DOHH2 (cell line): ENCODE results near the gene ELAVL3.

ENCODE experiments used
- H3F3A ChIP-seq: fragments of 200-600 bp; sonication (generic), shearing (Covaris generic); 2 replicates; pipeline ENCODE4 v1.6.0; 2016; ENCODE audit warnings: antibody characterized with exemption, mild to moderate bottlenecking; ENCODE audit not compliant: control insufficient read depth, insufficient read depth
- H3K27ac ChIP-seq: fragments of 200-600 bp; sonication (generic); 2 replicates; pipeline ENCODE4 v1.5.1; 2014; ENCODE audit warnings: low read depth, mild to moderate bottlenecking, low read length, moderate library complexity
- H3K27me3 ChIP-seq: fragments of 200-600 bp; sonication (generic); 2 replicates; pipeline ENCODE4 v1.6.1; 2014; ENCODE audit warnings: mild to moderate bottlenecking, low read length, mixed read lengths; ENCODE audit not compliant: control insufficient read depth
- H3K36me3 ChIP-seq: fragments of 200-600 bp; sonication (generic); 2 replicates; pipeline ENCODE4 v1.6.1; 2014; ENCODE audit warnings: mild to moderate bottlenecking, low read length, moderate library complexity, mixed read lengths; ENCODE audit not compliant: control insufficient read depth
- H3K4me1 ChIP-seq: fragments of 200-600 bp; sonication (generic); 2 replicates; pipeline ENCODE4 v1.6.1; 2014; ENCODE audit warnings: mild to moderate bottlenecking, low read length, mixed read lengths; ENCODE audit not compliant: control insufficient read depth
- H3K4me2 ChIP-seq: fragments of 200-600 bp; sonication (generic); 2 replicates; pipeline ENCODE4 v1.6.0; 2014; ENCODE audit warnings: mild to moderate bottlenecking, low read length, moderate library complexity
- H3K4me3 ChIP-seq: fragments of 200-600 bp; sonication (generic); 2 replicates; pipeline ENCODE4 v1.5.1; 2014; ENCODE audit warnings: mild to moderate bottlenecking, low read length, mixed read lengths
- H3K79me2 ChIP-seq: fragments of 200-600 bp; sonication (generic); 2 replicates; pipeline ENCODE4 v1.6.1; 2014; ENCODE audit warnings: mild to moderate bottlenecking, low read length, mixed read lengths; ENCODE audit not compliant: control insufficient read depth
- H3K9me2 ChIP-seq: fragments of 200-600 bp; sonication (generic); replicated peaks from 2 replicates; pipeline ENCODE4 v1.6.1; 2014; ENCODE audit warnings: mild to moderate bottlenecking, low read length, mixed read lengths; ENCODE audit not compliant: control insufficient read depth
- H3K9me3 ChIP-seq: fragments of 200-600 bp; sonication (generic); 2 replicates; pipeline ENCODE4 v1.6.1; 2014; ENCODE audit warnings: antibody characterized with exemption, low read length, mixed read lengths; ENCODE audit not compliant: control insufficient read depth, insufficient read depth
- H4K20me1 ChIP-seq: fragments of 200-600 bp; sonication (generic); 2 replicates; pipeline ENCODE4 v1.6.0; 2014; ENCODE audit warnings: low read depth, mild to moderate bottlenecking, antibody characterized with exemption, low read length, moderate library complexity; ENCODE audit not compliant: control insufficient read depth, insufficient read depth
- EZH2phosphoT487 ChIP-seq: fragments of 200-600 bp; sonication (generic); IDR thresholded peaks from 2 replicates; pipeline ENCODE4 v1.6.1; 2017; ENCODE audit warnings: borderline replicate concordance, mild to moderate bottlenecking, antibody characterized with exemption, low read length, moderate library complexity, mixed read lengths
- TF ChIP-seq, protein P1 (sequence below): fragments of 200-600 bp; sonication (generic); IDR thresholded peaks from one replicate; pipeline ENCODE4 v1.5.1; 2014; ENCODE audit warnings: antibody characterized with exemption, mild to moderate bottlenecking, low read depth, low read length; ENCODE audit not compliant: poor library complexity, severe bottlenecking

Gene ELAVL3

DNA sequence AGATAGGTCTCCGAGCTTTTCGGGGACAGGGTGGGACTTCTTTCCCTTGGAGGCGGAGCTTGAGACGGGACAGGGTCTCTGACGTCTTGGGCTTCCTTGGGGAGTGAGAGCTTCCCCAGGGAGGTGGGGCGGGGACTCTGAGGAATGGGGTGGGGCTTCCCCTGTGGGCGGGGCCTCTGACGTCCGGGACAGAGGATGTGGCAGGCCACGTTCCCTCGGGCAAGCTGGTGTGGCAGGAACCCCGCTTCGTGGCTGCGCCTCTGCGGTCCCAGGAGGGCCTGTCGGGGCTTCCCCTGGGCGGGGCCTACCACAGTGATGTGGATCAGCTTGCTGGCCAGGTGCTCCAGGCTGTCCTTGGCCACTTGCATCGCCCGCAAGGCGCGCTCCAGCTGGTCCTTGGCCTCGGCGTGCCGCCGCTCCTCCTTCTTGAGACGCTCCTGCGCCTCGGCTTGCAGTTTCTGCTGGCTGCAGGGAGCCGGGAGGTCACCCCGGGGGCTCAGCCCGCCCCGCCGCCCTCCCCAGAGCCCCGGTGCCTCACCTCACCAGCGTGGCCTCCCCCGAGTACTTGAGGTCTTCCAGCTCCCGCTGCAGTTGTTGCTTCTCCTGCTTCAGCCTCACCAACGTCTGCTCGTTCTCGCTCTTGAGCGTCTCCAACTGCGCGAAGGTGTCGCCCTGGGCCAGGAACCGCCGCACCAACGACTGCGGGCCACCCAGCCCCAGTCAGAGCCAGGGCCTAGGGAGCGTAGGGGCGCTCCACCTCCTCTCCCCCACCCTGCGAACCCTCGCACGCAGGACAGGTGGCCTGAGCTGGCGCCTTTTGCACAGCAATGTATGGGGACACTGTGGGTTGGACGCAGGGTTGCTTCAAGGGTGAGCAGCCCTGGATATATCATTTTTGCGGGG lies 58.4 kb downstream of the ELAVL3 start:
- Histone ChIP-seq H3K36me3 (no peaks in the 10 kb centered on the region), H3K27ac (no peak overlapping the region), H3F3A (peaks cover 6% of the 10 kb centered on the region), H3K4me2 (peak overlapping the region; percentile 48), H3K4me1 (peaks cover 46% of the 10 kb centered on the region), H3K9me3 (no peaks in the 10 kb centered on the region), H3K4me3 (peak overlapping the region; percentile 48), H3K27me3 (peaks cover 49% of the 10 kb centered on the region), H3K9me2 (no peaks in the 10 kb centered on the region), H3K79me2 (no peaks in the 10 kb centered on the region), H4K20me1 (no peaks in the 10 kb centered on the region)
- TF ChIP-seq, protein P1, sequence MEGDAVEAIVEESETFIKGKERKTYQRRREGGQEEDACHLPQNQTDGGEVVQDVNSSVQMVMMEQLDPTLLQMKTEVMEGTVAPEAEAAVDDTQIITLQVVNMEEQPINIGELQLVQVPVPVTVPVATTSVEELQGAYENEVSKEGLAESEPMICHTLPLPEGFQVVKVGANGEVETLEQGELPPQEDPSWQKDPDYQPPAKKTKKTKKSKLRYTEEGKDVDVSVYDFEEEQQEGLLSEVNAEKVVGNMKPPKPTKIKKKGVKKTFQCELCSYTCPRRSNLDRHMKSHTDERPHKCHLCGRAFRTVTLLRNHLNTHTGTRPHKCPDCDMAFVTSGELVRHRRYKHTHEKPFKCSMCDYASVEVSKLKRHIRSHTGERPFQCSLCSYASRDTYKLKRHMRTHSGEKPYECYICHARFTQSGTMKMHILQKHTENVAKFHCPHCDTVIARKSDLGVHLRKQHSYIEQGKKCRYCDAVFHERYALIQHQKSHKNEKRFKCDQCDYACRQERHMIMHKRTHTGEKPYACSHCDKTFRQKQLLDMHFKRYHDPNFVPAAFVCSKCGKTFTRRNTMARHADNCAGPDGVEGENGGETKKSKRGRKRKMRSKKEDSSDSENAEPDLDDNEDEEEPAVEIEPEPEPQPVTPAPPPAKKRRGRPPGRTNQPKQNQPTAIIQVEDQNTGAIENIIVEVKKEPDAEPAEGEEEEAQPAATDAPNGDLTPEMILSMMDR = no peak
- TF ChIP-seq EZH2phosphoT487 = no peak

- Histone ChIP-seq H4K20me1 (no peaks in the 10 kb centered on the region), H3K4me1 (peaks cover 46% of the 10 kb centered on the region), H3K9me2 (no peaks in the 10 kb centered on the region), H3K27ac (no peak overlapping the region), H3K27me3 (peaks cover 49% of the 10 kb centered on the region), H3K79me2 (no peaks in the 10 kb centered on the region), H3K4me2 (peak overlapping the region; percentile 48), H3K9me3 (no peaks in the 10 kb centered on the region), H3K4me3 (peak overlapping the region; percentile 48), H3K36me3 (no peaks in the 10 kb centered on the region), H3F3A (peaks cover 6% of the 10 kb centered on the region)
- TF ChIP-seq, protein P1 = no peak
- TF ChIP-seq EZH2phosphoT487 = no peak
Observed at GRCh38 chr19:11421371-11422098, 59.3 kb downstream of the ELAVL3 start.

DNA sequence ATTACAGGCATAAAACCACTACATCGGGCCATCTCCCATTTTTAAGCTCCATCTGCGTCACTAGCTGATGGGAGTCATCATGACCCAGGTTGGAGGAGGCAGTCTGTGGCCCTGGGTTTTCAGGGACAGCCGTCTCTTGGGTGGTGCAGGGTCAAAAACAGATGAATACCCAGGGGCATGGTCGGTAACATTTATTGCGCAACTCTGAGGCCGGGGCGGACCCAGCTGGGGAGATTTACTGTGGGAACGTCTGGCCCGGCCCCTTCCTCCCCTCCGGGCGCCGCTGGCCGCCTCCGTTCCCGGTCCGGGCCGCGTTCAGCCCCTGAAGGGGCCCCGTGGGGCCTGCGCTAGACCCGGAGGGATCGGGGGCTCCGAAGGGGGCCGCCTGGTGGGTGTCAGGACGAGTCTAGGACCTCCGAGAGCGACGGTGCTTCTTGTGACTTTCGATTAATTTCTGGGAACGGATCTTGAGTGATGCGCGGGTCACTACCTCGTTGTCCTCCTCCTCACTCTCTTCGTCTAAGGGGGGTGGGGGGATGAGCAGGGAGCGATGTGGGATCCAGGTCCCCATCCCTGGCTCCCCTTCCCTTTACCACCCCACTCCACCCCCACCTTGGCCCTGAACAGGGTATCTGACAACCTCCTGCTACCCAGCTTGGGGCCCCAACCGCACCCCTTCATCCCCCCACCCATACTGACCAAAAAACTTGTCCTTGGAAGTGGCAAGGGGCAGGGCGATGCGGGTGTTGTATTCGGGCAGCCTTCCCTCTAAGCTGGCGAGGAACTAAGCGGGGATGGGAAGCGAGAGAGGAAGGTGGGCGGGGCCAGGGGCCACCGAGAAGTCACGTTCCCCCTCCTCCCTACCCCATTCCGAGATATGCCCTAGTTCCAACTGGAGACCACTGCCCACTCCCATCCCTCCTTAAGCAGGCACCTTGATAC lies 60.1 kb downstream of the ELAVL3 start:
- H3F3A ChIP-seq = peaks cover 6% of the 10 kb centered on the region
- H3K27me3 ChIP-seq = peaks cover 49% of the 10 kb centered on the region

More for the DNA sequence above, 60.1 kb downstream of the ELAVL3 start:
- H3K36me3 ChIP-seq = no peaks in the 10 kb centered on the region
- no peaks in the 10 kb centered on the region for H4K20me1 ChIP-seq
- H3K4me1 ChIP-seq = peaks cover 46% of the 10 kb centered on the region
- H3K27ac ChIP-seq = no peak overlapping the region
- H3K9me2 ChIP-seq = no peaks in the 10 kb centered on the region
- H3K4me3 ChIP-seq = peak overlapping the region; percentile 48; the same call in 1 of the 2 replicates
- TF ChIP-seq, protein P1 = no peak
- TF ChIP-seq EZH2phosphoT487 = 0 out of 2 replicates have a peak, but pooled peaks have one; percentile 64
- H3K4me2 ChIP-seq = peak overlapping the region; percentile 48
- H3K79me2 ChIP-seq = no peaks in the 10 kb centered on the region
- H3K9me3 ChIP-seq = no peaks in the 10 kb centered on the region
